ENCODE measurements around the gene CDC42BPG.

Gene CDC42BPG

GRCh38 chr11:64854157-64854533 is 9.7 kb upstream of the CDC42BPG start:
- no peak overlapping the region for H3K27ac ChIP-seq (ENCODE audit: extremely low read depth, low read depth, low read length)
- ChIA-PET CTCF (interaction anchor here (0.9 to 3.2 kb wide), 5 partner anchors 23 to 143 kb away, joined by 3 to 20 read pairs (median 4); partner anchors contain the start of genes BATF2 and EHD1), POLR2A (interaction anchor here (0.8 to 2.7 kb wide), 2 partner anchors 21 to 23 kb away, joined by 3 to 23 read pairs; partner anchors contain the start of gene EHD1)
- TF ChIP-seq ZNF571 (tag by site-specific recombination; IDR thresholded peaks at IDR 0.05) (no peak), ZNF48 (tag by site-specific recombination; IDR thresholded peaks at IDR 0.05) (no peak), ZNF521 (tag by site-specific recombination; IDR thresholded peaks at IDR 0.05) (no peak), ZNF354C (tag by site-specific recombination; IDR thresholded peaks at IDR 0.05; ENCODE audit: borderline replicate concordance, low read depth) (no peak), ZNF311 (tag by site-specific recombination; IDR thresholded peaks at IDR 0.05; ENCODE audit: borderline replicate concordance) (no peak), ZNF248 (tag by site-specific recombination; IDR thresholded peaks at IDR 0.05) (no peak), ZNF544 (tag by site-specific recombination; IDR thresholded peaks at IDR 0.05) (no peak), ZNF302 (tag by site-specific recombination; IDR thresholded peaks at IDR 0.05; ENCODE audit: low read depth) (no peak), ZNF433 (tag by site-specific recombination; IDR thresholded peaks at IDR 0.05; ENCODE audit: low read depth) (no peak), ZNF555 (tag by site-specific recombination; conservative IDR thresholded peaks at IDR 0.05) (no peak), ZNF280C (tag by site-specific recombination; IDR thresholded peaks at IDR 0.05) (no peak), ZNF202 (tag by site-specific recombination; IDR thresholded peaks at IDR 0.05; ENCODE audit: borderline replicate concordance) (no peak), SP2 (tag by site-specific recombination; IDR thresholded peaks at IDR 0.05) (no peak), ZNF596 (tag by site-specific recombination; IDR thresholded peaks at IDR 0.05) (no peak), ZNF175 (tag by site-specific recombination; IDR thresholded peaks at IDR 0.05) (no peak), ZNF837 (tag by site-specific recombination; IDR thresholded peaks at IDR 0.05) (no peak)
- TF ChIP-seq, protein P1, sequence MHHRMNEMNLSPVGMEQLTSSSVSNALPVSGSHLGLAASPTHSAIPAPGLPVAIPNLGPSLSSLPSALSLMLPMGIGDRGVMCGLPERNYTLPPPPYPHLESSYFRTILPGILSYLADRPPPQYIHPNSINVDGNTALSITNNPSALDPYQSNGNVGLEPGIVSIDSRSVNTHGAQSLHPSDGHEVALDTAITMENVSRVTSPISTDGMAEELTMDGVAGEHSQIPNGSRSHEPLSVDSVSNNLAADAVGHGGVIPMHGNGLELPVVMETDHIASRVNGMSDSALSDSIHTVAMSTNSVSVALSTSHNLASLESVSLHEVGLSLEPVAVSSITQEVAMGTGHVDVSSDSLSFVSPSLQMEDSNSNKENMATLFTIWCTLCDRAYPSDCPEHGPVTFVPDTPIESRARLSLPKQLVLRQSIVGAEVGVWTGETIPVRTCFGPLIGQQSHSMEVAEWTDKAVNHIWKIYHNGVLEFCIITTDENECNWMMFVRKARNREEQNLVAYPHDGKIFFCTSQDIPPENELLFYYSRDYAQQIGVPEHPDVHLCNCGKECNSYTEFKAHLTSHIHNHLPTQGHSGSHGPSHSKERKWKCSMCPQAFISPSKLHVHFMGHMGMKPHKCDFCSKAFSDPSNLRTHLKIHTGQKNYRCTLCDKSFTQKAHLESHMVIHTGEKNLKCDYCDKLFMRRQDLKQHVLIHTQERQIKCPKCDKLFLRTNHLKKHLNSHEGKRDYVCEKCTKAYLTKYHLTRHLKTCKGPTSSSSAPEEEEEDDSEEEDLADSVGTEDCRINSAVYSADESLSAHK (tag by site-specific recombination; IDR thresholded peaks at IDR 0.05) = no peak
- TF ChIP-seq, protein P2, sequence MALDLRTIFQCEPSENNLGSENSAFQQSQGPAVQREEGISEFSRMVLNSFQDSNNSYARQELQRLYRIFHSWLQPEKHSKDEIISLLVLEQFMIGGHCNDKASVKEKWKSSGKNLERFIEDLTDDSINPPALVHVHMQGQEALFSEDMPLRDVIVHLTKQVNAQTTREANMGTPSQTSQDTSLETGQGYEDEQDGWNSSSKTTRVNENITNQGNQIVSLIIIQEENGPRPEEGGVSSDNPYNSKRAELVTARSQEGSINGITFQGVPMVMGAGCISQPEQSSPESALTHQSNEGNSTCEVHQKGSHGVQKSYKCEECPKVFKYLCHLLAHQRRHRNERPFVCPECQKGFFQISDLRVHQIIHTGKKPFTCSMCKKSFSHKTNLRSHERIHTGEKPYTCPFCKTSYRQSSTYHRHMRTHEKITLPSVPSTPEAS (tag by site-specific recombination; IDR thresholded peaks at IDR 0.05) = no peak
- TF ChIP-seq, protein P3, sequence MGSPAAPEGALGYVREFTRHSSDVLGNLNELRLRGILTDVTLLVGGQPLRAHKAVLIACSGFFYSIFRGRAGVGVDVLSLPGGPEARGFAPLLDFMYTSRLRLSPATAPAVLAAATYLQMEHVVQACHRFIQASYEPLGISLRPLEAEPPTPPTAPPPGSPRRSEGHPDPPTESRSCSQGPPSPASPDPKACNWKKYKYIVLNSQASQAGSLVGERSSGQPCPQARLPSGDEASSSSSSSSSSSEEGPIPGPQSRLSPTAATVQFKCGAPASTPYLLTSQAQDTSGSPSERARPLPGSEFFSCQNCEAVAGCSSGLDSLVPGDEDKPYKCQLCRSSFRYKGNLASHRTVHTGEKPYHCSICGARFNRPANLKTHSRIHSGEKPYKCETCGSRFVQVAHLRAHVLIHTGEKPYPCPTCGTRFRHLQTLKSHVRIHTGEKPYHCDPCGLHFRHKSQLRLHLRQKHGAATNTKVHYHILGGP (tag by site-specific recombination; IDR thresholded peaks at IDR 0.05) = no peak
- H3K36me3 ChIP-seq (ENCODE audit: control insufficient read depth in 2 of 2, insufficient read depth in 1 of 2, low read length in 2 of 2) = peaks cover 0 to 27% of the 10 kb centered on the region in 2 experiments; a peak in 1 of 3 replicates
- no peaks in the 10 kb centered on the region for H3K9me3 ChIP-seq (ENCODE audit: control insufficient read depth, insufficient read depth, low read depth, low read length)
- no peak overlapping the region for H3K4me3 ChIP-seq (ENCODE audit: low read depth, low read length)
- no peaks in the 10 kb centered on the region for H3K4me1 ChIP-seq (ENCODE audit: control insufficient read depth, insufficient read depth, low read length)

Measured in HEK293 (cell line).